ENCODE data around the gene CACNB3.

The CACNB3 gene

GRCh38 chr12:48800971-48801370 lies 17.3 kb upstream of the CACNB3 start:
- DNase-seq, result no peak
- H3K4me1 Mint-ChIP-seq, result peaks cover 13% of the 10 kb centered on the region
- no peak overlapping the region for H3K27ac Mint-ChIP-seq
- no peaks in the 10 kb centered on the region for H3K36me3 Mint-ChIP-seq (ENCODE audit: low read depth)
- H3K27me3 Mint-ChIP-seq (ENCODE audit: low read depth, poor library complexity), result peaks cover 11% of the 10 kb centered on the region
- H3K9me3 Mint-ChIP-seq, result no peaks in the 10 kb centered on the region
- H3K4me3 Mint-ChIP-seq, result no peak overlapping the region
- TF ChIP-seq, protein P1, sequence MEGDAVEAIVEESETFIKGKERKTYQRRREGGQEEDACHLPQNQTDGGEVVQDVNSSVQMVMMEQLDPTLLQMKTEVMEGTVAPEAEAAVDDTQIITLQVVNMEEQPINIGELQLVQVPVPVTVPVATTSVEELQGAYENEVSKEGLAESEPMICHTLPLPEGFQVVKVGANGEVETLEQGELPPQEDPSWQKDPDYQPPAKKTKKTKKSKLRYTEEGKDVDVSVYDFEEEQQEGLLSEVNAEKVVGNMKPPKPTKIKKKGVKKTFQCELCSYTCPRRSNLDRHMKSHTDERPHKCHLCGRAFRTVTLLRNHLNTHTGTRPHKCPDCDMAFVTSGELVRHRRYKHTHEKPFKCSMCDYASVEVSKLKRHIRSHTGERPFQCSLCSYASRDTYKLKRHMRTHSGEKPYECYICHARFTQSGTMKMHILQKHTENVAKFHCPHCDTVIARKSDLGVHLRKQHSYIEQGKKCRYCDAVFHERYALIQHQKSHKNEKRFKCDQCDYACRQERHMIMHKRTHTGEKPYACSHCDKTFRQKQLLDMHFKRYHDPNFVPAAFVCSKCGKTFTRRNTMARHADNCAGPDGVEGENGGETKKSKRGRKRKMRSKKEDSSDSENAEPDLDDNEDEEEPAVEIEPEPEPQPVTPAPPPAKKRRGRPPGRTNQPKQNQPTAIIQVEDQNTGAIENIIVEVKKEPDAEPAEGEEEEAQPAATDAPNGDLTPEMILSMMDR (IDR thresholded peaks at IDR 0.05), result no peak

- Mint-ChIP-seq H3K4me1 (peaks cover 19% of the 10 kb centered on the region), H3K27me3 (ENCODE audit: low read depth, poor library complexity) (peaks cover 11% of the 10 kb centered on the region), H3K27ac (no peak overlapping the region), H3K9me3 (no peaks in the 10 kb centered on the region), H3K36me3 (ENCODE audit: low read depth) (no peaks in the 10 kb centered on the region), H3K4me3 (no peak overlapping the region)
- TF ChIP-seq, protein P1 (IDR thresholded peaks at IDR 0.05), result no peak
- DNase-seq, result no peak
Measured at GRCh38 chr12:48803675-48804074, 14.6 kb upstream of the CACNB3 start.

GRCh38 chr12:48807981-48808380 lies 10.3 kb upstream of the CACNB3 start:
- TF ChIP-seq, protein P1 (IDR thresholded peaks at IDR 0.05), result no peak
- DNase-seq, result no peak
- H3K4me3 Mint-ChIP-seq, result no peak overlapping the region
- H3K9me3 Mint-ChIP-seq, result no peaks in the 10 kb centered on the region
- no peak overlapping the region for H3K27ac Mint-ChIP-seq
- no peaks in the 10 kb centered on the region for H3K36me3 Mint-ChIP-seq (ENCODE audit: low read depth)
- peaks cover 1% of the 10 kb centered on the region for H3K27me3 Mint-ChIP-seq (ENCODE audit: low read depth, poor library complexity)
- H3K4me1 Mint-ChIP-seq, result peaks cover 51% of the 10 kb centered on the region

DNA sequence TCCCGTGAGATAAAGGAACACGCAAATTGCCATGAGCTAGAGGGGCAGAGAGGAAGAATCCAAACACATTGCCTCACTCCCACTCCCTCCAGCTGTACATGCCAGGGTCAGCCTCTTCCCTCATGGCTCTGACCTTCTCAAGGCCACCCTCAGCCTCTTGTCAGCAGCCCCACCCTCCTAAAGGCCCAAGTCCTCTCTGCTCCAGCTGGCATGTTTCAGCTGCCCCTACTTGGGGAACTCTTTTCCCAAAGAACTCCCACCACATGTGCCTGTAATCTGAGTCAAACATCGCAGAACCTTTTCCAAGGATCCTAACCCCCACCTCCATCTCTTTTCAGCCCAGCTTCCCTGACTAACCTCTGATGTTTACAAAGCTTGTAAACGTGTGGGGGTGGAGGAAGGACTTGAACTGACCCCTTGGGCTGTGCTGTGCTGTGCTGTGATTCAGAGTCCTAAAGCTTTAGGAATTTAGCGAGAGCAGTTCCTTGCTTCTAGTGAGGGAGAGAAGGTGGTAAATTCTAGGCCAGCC lies 7.3 kb upstream of the CACNB3 start:
- peak overlapping the region; percentile 97 for H3K27ac Mint-ChIP-seq
- no peaks in the 10 kb centered on the region for H3K36me3 Mint-ChIP-seq (ENCODE audit: low read depth)
- no peak for DNase-seq
- H3K27me3 Mint-ChIP-seq (ENCODE audit: low read depth, poor library complexity), result peaks cover 5% of the 10 kb centered on the region
- H3K4me1 Mint-ChIP-seq, result peaks cover 73% of the 10 kb centered on the region
- peak overlapping the region; percentile 66 for H3K4me3 Mint-ChIP-seq
- no peaks in the 10 kb centered on the region for H3K9me3 Mint-ChIP-seq
- TF ChIP-seq, protein P1 (IDR thresholded peaks at IDR 0.05), result no peak

- TF ChIP-seq, protein P1 (IDR thresholded peaks at IDR 0.05), result no peak
- Mint-ChIP-seq H3K4me3 (peak overlapping the region; percentile 66), H3K4me1 (peaks cover 77% of the 10 kb centered on the region), H3K27ac (peak overlapping the region; percentile 97), H3K9me3 (no peaks in the 10 kb centered on the region), H3K36me3 (ENCODE audit: low read depth) (no peaks in the 10 kb centered on the region), H3K27me3 (ENCODE audit: low read depth, poor library complexity) (peaks cover 11% of the 10 kb centered on the region)
- no peak for DNase-seq
Measured at GRCh38 chr12:48811437-48812090, 6.7 kb upstream of the CACNB3 start.

GRCh38 chr12:48812389-48812788 lies 5.9 kb upstream of the CACNB3 start:
- no peaks in the 10 kb centered on the region for H3K36me3 Mint-ChIP-seq (ENCODE audit: low read depth)
- no peak overlapping the region for H3K27ac Mint-ChIP-seq
- TF ChIP-seq, protein P1 (IDR thresholded peaks at IDR 0.05), result no peak
- DNase-seq, result no peak
- peak overlapping the region; percentile 68 for H3K4me3 Mint-ChIP-seq
- peaks cover 19% of the 10 kb centered on the region for H3K27me3 Mint-ChIP-seq (ENCODE audit: low read depth, poor library complexity)
- H3K9me3 Mint-ChIP-seq, result no peaks in the 10 kb centered on the region
- H3K4me1 Mint-ChIP-seq, result peaks cover 82% of the 10 kb centered on the region
